HG03354 (cell line): Measurements from ENCODE around the gene ANXA5.

Experiments used
- ATAC-seq: cut with Tn5 transposase; IDR thresholded peaks from one replicate; pipeline ENCODE4 v1.9.1; 2021; ENCODE audit warnings: mild to moderate bottlenecking; ENCODE audit not compliant: unreplicated experiment, poor library complexity, severe bottlenecking

Gene ANXA5

GRCh38 chr4:121653986-121654385 is 42.8 kb downstream of the ANXA5 start:
- no peak for ATAC-seq

- ATAC-seq = no peak
Measured at GRCh38 chr4:121653214-121653613, 43.6 kb downstream of the ANXA5 start.

DNA sequence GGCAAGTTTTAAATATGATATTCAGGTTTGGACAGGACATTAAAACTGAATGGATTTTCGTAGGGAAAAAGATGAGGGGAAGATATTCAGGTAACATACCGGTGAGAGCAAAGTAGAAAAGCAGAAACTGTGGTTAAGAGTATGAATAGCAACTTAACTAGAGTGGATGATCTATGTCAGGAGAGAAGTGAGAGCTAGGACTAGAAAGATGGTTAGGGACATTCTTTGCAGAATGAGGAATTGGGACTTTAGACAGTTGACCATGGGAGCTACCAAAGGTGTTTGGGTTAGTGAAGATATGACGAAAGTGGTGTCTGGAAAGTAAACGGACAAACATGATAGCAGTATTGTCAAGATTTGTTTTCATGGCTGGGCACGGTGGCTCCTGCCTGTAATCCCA is 45.2 kb downstream of the ANXA5 start:
- no peak for ATAC-seq

DNA sequence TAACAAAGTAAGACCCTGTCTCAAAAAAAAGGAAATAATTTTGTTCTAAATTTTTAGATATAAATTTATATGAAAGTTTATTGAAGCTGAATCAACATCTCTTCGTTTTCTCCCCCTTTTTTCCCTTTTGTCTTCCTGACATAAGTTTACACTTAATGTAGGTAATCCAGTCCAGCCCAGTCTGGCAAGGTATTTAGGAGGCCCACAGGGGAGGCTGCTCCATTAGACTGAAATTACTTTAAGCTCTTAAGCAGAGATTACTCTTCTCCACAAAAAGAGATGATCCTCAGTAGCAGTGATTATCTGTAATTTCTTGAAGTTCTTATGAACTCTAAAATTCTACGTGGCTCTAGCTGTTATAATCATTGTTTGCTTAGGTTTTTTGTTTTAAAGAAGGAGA is 46.0 kb downstream of the ANXA5 start:
- ATAC-seq = no peak

- no peak for ATAC-seq
Measured at GRCh38 chr4:121648516-121648915, 48.3 kb downstream of the ANXA5 start.

DNA sequence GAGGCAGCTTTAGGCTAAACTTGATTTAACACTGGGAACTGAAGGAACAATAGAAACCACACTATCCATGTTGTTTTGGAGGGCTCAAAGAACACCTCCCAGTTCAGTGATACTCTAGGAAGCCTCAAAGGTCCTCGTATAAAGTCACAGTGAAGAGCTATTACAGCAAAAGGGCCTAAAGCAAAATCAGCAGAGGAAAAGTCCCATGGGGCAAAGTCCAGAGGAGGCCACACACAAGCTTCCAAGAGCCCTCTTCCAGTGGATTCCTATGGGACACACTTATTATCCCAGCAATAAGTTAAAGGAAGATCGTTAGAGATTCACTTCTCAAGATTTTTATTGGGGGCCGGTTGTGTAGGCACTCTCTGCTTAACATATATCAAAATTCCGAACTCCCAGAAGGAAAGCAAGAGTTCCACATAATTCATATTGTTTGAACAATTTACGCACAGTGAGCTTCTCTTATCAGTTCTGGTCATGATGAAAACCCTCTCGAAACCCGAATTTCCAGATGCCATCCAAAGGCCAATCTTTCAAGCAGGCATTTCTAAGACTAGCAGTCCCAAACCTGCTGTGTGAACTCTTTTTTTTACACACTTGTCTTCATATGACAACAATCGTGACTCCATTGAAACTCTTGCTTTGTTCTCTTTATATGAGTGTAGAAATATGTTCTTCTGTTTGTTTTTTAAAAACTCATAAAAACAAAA is 53.7 kb downstream of the ANXA5 start:
- ATAC-seq = no peak

DNA sequence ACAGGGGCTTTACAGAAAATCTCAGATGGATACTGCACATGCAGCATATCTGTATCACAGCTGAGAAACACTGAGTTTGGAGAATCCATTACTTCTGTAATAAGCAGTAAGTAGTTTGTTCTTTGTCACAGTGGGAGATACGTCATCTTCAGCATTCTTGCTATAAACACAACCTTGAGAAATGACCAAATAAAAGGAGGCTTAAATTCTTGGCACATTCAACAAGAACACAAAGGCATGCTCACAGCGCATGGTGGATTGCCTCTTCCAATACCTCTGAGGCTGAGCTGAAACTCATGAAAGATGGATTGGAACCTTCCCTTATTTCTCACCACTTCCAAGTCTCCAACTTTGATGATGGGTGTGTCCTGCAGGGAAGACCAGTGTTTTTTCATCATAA is 54.5 kb downstream of the ANXA5 start:
- ATAC-seq = no peak

DNA sequence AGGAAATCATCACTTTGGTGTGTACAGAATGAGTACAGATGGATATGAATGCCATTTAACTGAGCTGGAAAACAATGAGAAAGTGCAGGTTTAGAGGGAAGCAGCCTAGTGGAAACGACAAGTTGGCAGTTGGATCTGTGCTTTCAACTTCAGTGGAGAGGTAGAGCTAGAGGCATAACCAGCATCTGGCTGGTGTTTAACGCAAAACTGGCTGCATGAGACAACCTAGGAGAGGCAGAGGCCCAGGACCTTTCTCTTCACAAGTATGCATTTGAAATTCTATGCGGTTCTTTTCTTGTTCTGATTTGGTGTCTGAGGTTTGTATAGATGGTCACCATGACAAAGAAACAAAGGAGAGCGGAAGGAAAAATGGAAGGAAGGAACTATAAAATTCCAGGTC is 63.1 kb downstream of the ANXA5 start:
- ATAC-seq = no peak

- no peak for ATAC-seq
Measured at GRCh38 chr4:121632636-121633035, 64.1 kb downstream of the ANXA5 start.
